GM10248 (cell line): ENCODE results near the gene KMT2C.
"Not testable (repeated sequence)": the region's sequence is repeated elsewhere in the genome, so short reads cannot be mapped to it uniquely, and the experiment has no call there.

ENCODE experiments used
- CTCF ChIA-PET: fragments of 300-600 bp; sonication (Branson Sonifier 250); formaldehyde crosslinking; extraction: SDS; loops from one replicate; lab custom pipeline; 2021; ENCODE audit warnings: antibody characterized with exemption; lab: Yijun Ruan, JAX
- POLR2A ChIA-PET: fragments of 350-650 bp; sonication (Branson Sonifier 250); formaldehyde crosslinking; extraction: SDS; loops from one replicate; lab custom pipeline; 2020; ENCODE audit warnings: antibody characterized with exemption; lab: Yijun Ruan, JAX
- DNase-seq: peaks from one replicate; pipeline ENCODE4 v3.0.0; 2012; ENCODE audit errors: extremely low spot score
- CTCF ChIP-seq: IDR thresholded peaks from 2 replicates; pipeline ENCODE4 v1.5.1; 2012; ENCODE audit warnings: mild to moderate bottlenecking, low read depth; ENCODE audit errors: extremely low read depth, missing control alignments, control extremely low read depth

Gene KMT2C

GRCh38 chr7:152277687-152278086 lies 158.1 kb downstream of the KMT2C start:
- CTCF ChIA-PET, result interaction anchor here (2.0 kb wide), 1 partner anchor 20 kb away, joined by 4 read pairs; no protein-coding TSS in a partner anchor
- DNase-seq, POLR2A ChIA-PET: not testable (repeated sequence)

- CTCF ChIA-PET, POLR2A ChIA-PET, DNase-seq: not testable (repeated sequence)
These were observed 165.4 kb downstream of the KMT2C start for GRCh38 chr7:152270427-152270826.

- DNase-seq, POLR2A ChIA-PET, CTCF ChIA-PET: not testable (repeated sequence)
These were observed 168.9 kb downstream of the KMT2C start for GRCh38 chr7:152266859-152267258.

GRCh38 chr7:152264915-152265314 lies 170.9 kb downstream of the KMT2C start:
- CTCF ChIA-PET, POLR2A ChIA-PET, DNase-seq: not testable (repeated sequence)

- DNase-seq, POLR2A ChIA-PET: not testable (repeated sequence)
- CTCF ChIA-PET, result interaction anchor here (0.7 kb wide), 1 partner anchor 444 kb away, joined by 3 read pairs; no protein-coding TSS in a partner anchor
These were observed 173.7 kb downstream of the KMT2C start for GRCh38 chr7:152262146-152262545.

- POLR2A ChIA-PET, CTCF ChIA-PET, DNase-seq: not testable (repeated sequence)
These were observed 176.2 kb downstream of the KMT2C start for GRCh38 chr7:152259645-152260044.

GRCh38 chr7:152247851-152248250 lies 188.0 kb downstream of the KMT2C start:
- DNase-seq, CTCF ChIA-PET, POLR2A ChIA-PET: not testable (repeated sequence)

- POLR2A ChIA-PET, CTCF ChIA-PET, DNase-seq: not testable (repeated sequence)
These were observed 190.4 kb downstream of the KMT2C start for GRCh38 chr7:152245417-152245816.

- POLR2A ChIA-PET, CTCF ChIA-PET, DNase-seq: not testable (repeated sequence)
These were observed 192.3 kb downstream of the KMT2C start for GRCh38 chr7:152243464-152243863.

GRCh38 chr7:152241301-152241700 lies 194.5 kb downstream of the KMT2C start:
- DNase-seq, POLR2A ChIA-PET: not testable (repeated sequence)
- CTCF ChIA-PET, result interaction anchor here (1.6 kb wide), 1 partner anchor 15 kb away, joined by 3 read pairs; no protein-coding TSS in a partner anchor

- CTCF ChIA-PET, DNase-seq, POLR2A ChIA-PET: not testable (repeated sequence)
These were observed 199.5 kb downstream of the KMT2C start for GRCh38 chr7:152236306-152236705.

- POLR2A ChIA-PET, CTCF ChIA-PET, DNase-seq: not testable (repeated sequence)
These were observed 201.4 kb downstream of the KMT2C start for GRCh38 chr7:152234421-152234820.

GRCh38 chr7:152231089-152231488 lies 204.7 kb downstream of the KMT2C start:
- POLR2A ChIA-PET, result no interaction called here
- no peak for TF ChIP-seq CTCF

GRCh38 chr7:152219556-152219955 lies 216.2 kb downstream of the KMT2C start:
- CTCF ChIA-PET, DNase-seq, POLR2A ChIA-PET: not testable (repeated sequence)

More at GRCh38 chr7:152231089-152231488, 204.7 kb downstream of the KMT2C start:
- CTCF ChIA-PET, result interaction anchor here (1.2 kb wide), 1 partner anchor 105 kb away, joined by 3 read pairs; no protein-coding TSS in a partner anchor
- DNase-seq, result no peak

- POLR2A ChIA-PET, CTCF ChIA-PET, DNase-seq: not testable (repeated sequence)
These were observed 227.0 kb downstream of the KMT2C start for GRCh38 chr7:152208766-152209165.

- CTCF ChIA-PET, result interaction anchor here (0.8 kb wide), 1 partner anchor 15 kb away, joined by 3 read pairs; no protein-coding TSS in a partner anchor
- DNase-seq, POLR2A ChIA-PET: not testable (repeated sequence)
These were observed 231.4 kb downstream of the KMT2C start for GRCh38 chr7:152204417-152204816.
